ENCODE data around the gene FGFR2.

FGFR2 gene

DNA sequence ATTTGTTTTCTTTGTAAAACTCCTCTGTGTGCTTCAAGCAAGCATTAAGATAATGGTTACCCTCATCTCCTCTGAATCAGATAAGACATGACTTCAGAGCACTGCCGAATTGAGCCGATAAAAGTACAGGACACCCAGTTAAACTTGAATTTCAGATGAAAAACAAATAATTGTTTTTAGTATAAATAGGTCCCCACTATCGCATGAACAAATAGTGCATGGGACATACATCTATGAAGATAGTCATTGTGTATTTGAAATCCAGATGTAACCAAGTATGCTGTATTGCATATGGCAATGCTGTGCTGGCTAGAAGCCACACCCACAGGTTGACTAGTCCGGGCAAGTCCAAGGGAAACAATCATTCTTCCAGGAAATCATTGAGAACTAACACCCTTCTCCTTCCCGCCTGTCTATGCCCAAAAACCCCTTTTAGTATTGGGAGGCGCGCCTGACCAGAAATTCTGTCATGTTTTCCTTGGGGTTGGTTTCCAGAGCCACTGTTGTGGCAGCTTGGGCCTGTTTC, 12.6 kb upstream of the FGFR2 start:
- DNase-seq (ENCODE audit: low read depth, low spot score): no peak

DNA sequence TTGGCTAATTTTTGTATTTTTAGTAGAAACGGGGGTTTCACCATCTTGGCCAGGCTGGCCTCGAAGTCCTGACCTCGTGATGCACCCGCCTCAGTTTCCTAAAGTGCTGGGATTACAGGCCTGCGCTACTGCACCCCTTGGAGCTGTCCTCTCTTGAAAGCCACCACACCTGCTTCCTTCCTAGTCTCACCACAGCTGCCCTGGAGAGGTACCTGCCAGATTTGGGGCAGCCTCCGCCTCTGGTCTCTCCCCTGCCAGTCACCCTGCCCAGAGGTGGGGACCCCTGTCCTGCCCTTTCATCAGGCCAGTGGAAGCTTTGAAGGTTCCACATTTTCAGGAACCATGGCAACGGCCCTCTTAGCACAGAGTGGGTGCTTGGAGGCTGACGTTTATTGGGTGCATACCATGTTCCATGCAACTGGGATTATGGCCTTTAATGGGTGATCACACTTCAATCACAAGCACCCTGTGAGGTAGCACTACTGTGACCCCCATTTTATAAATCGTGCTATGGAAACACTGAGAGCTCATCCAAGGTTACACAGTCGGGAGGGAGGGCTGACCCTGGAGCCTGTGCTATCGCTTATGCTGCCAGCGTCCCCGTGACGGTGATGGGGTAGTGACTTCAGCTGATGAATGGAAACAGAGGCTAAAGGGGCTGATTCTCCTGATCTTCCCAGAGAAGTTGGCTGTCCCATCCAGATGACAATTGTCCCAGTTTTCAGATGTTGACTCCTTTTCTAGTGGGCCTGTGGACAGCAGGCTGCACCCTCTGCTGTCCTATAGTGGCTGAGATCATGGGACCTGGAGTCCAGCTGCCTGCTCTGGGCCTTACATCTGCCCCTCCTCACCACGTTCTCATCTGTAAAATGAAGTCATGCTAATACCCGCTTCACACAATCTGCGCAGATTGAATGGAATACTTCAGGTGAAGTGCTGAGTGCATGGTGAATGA, 11.5 kb upstream of the FGFR2 start:
- DNase-seq (ENCODE audit: low read depth, low spot score): no peak

DNA sequence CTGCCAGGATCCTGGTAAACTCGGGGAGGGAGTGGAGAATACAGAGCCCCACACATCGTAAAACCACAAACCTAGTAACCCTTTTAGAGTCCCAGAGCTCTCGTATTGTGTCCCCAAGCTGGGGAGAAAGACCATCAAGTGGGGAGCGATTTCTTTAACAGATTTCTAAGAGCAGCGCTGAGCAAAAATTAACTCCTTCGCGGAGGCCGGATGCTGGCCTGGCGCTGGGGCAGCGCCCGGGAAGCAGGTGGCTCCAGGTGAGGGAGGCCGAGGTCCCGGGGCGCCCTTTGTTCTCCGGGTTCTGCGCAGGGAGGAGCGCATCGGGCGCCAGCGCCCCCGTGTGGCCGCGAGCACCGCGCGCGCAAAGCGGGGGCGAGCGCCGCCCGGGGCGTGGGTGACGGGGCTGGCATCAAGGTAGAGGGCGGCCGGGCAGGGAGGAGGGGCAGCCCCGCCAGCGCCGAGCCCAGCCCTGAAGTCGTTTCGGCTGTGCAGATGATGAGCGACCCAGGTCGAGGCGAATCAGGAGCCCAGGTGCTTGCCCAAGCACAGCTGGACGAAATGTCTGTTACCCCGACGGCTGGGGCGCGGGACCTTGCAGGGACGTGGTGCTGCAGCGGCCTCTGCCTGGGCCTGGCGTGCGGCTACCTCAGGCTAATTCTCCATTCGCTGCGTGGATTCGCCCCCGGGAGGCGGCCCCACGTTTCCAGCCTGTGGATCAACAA, 10.4 kb upstream of the FGFR2 start:
- no peak for DNase-seq (ENCODE audit: low read depth, low spot score)

DNA sequence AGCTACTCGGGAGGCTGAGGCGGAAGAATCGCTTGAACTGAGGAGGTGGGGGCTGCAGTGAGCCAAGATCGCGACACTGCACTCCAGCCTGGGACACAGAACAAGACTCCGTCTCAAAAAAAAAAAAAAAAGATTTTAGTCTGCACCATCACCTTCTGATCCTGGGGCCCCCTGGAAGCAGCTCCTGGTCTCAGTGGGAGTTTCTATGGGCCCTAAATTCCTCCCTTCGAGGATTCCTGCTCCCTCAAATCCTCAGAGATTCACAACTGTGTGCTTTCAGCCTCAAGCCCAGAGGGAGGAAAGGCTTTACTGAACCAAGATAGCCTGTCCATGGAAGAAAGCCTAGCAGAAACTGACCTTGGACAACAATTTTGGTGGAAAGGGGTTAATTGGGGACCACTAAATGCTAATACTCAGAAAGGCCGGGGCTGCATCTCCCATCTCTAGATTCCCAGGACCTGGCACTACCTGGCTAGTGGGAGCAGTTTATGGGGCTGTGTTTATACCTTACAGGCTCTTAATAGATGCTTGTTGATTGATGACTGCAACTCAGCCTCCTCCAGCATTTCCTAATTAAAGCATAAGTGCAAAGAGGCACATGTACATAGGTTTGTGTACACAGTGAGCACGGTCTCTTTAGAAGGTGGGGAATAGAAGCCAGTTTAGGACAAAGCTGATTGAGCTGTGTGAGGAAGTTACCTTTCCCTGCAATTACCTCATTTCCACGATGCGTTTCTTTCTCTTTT, 9.2 kb upstream of the FGFR2 start:
- no peak for DNase-seq (ENCODE audit: low read depth, low spot score)

DNA sequence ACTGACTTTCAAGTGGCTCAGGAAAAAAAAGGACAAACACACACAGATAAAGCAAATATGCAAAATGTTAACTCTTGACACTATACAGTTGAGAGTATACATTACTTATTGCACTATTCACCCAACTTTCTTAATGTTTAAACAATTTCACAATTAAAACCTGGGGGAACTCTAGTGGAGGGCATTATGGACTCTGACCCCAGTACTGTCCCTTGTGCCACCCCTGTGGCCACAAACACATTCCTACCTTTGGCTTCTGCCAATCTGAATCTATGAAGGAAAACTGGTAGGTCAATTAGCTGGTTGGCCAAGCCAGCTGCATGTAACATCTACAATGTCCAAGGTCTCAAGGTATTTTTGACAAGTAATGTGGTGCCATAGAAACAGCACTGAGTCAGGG, 7.5 kb upstream of the FGFR2 start:
- DNase-seq (ENCODE audit: low read depth, low spot score): no peak

DNA sequence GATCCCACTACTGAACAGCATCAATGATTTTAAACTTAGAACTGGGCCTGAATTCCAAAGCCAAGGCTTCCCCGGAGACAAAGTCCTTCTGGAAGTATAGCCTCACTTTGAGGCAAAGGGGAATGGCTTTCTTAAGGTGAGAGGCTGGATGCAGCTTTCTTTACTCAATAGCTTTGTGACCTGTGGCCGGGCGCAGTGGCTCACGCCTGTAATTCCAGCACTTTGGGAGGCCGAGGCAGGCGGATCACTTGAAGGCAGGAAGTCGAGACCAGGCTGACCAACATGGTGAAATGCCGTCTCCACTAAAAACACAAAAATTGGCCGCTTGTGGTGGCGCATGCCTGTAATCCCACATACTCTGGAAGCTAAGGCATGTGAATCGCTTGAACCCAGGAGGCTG, 3.2 kb upstream of the FGFR2 start:
- no peak for DNase-seq (ENCODE audit: low read depth, low spot score)

DNA sequence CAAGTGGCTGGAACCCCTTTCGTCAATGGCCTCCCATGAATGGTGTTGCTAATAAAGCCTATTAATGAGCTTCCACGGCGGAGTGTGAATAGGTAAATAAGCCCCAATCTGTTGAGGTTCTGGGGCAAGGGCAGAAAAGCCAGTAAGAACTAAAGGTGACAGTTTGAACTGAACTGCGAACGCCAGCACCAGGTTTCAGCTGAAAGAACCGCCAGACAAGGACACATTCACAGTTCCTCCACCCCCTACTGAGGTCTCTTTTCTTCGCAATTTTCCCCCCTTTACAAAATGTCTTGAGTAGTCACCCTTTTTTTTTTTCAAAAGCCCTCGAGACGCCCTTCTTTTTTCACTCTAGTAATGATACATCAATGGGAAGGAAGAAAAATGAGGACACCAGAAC, 2.4 kb upstream of the FGFR2 start:
- DNase-seq (ENCODE audit: low read depth, low spot score): no peak

DNA sequence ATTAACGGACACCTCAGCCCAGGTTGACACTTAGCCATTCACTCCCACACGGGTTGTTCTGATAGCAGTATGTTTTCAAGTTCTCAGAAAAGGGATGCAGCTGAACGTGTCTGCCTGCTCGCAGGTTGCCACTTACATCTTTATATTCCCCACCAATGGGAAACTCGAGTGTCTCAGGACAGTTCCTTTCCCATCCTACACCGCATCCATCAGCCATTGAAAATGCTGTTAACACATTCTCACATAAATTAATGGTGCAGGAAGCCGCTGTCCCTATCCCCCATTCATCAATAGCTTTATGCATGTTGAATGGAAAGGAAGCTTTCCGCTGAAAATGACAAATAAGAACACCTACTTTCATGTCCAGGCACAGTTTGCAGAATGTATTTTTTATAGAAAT, 1.7 kb upstream of the FGFR2 start:
- no peak for DNase-seq (ENCODE audit: low read depth, low spot score)

DNA sequence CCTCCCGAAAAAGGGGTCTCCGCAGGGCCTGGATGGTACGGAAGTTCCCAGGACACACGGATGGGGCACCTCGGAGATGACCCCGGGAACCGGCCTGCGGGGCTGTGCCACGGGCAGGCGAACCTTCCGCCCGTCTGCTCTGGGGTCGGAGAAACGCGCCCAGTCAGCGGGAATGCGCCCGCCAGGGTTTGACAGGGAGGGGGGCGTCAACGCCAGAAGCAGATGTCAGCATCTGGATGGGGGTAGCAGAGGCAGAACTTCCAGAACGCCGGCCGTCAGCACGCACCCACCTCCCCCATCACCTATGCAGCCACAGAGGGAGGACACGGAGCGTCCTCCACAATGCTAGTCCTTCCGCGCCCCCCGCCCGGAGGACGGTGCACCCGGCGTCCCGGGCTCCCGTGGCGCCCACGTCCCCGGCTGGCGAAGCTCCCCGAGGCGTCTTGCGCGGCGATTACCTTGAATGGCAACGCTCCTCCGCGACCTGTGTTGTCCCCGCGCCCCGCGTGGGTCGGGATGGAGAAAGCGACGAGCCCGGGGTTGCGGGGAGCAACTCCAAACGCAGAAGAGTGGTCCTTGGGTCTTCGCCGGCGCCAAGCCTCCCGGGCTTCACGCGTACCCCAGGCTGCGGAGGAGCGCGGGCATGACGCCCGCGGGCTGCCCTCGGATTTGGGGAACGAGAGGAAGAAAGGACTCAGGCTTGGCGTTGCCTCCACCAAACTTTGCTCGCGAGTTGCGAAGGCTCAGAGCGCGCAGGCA, 561 bp downstream of the FGFR2 start:
- DNase-seq (ENCODE audit: low read depth, low spot score): no peak

DNA sequence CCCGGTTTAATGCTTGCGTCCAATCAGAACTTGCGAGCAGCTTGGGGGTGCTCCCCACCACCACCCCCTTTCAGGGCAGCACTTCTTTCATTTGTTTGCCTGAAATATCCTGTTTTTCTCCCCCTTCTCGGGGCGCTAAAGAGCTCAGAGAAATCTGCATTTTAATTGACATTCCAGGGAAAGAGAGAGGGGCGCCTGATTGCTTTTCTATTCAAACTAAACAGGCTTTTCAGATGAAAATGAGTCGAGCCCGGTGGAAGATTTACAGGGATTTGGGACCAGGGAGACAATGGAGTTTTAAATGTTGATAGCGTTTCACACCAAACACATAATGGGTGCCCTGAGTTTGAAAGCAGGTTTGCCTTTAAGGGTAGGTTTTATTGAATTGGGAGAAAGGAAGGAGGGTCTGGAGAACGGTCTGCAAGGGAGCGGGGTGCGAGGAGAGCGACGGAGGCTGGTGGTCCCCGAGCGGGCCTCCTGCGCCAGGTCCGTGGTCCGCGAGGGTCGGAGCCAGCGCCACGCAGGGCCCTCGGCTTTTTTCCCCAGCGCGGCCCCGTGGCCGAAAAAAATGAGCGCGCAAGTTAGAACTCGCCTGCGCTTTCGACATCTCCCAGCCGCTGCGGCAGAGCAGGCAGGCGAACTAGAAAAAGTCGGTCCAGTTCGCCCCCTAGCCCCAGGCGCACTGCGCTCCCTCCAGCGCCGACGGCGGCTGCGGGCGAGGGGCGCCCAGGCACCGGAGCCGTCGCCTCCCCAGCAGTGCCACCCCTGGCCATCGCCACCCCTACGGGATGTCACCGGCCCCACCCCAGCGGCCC, 1.3 kb downstream of the FGFR2 start:
- DNase-seq (ENCODE audit: low read depth, low spot score): no peak

DNA sequence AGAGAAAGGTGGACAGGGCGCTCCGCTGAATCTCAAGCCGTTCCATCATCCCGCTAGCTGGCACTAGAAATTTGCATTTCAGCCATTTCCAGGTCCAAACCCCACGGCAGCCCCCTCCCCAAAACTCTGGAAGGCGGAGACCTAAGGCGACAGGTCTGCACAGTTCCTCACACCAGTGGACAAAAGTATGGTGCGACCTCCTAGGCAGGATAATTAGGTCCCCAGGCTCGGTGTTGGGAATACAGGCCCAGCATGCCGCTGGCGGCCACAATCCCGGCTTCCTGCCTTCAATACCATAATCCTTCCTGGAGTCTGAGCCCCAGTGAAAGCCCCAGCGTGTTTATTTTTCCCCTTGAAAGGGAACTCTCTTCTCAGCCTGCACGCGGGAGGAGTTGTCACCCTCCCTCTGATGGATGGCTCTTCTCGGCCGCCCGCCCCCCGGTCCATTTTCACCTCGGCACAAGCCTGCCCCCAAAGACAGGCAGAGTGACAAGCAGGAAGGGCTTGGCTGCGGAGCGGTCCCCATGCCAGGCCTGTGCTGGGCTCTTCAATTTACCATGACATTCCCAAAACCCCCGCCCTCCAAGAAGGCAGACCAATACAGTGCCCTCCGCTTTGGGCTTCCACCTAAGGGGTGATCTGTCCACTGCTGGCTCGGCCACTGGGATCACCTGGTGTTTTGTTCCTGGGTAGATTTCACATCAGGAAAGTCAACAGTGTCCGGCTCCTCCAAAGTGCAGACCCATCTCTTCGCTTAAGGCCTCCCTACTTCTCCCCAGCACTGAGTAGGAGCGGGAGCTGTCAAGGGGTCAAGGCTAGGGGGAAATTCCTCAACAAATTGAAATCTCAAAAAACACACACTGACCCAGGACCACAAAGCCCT, 2.2 kb downstream of the FGFR2 start:
- DNase-seq (ENCODE audit: low read depth, low spot score): no peak

DNA sequence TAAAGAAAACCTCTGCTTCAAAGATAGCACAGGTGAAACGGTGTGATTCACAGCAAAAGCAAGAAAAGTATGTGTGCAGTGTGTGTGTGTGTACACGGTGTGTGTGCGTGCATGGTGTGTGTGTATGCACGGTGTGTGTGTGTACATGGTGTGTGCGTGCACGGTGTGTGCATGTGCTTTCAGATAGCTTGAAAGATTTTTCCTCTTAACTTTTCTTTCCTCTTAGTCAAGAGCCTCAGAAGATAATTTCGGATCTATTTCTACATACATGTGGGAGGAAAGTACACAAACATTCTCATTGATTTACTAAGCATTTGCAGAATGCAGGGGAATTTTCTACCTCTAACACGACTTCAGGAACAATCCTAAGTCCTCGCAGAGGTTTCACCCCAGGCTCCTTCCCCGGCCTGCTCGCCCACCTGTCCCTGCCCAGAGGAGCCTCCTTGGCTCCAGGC, 2.9 kb downstream of the FGFR2 start:
- no peak for DNase-seq (ENCODE audit: low read depth, low spot score)

DNA sequence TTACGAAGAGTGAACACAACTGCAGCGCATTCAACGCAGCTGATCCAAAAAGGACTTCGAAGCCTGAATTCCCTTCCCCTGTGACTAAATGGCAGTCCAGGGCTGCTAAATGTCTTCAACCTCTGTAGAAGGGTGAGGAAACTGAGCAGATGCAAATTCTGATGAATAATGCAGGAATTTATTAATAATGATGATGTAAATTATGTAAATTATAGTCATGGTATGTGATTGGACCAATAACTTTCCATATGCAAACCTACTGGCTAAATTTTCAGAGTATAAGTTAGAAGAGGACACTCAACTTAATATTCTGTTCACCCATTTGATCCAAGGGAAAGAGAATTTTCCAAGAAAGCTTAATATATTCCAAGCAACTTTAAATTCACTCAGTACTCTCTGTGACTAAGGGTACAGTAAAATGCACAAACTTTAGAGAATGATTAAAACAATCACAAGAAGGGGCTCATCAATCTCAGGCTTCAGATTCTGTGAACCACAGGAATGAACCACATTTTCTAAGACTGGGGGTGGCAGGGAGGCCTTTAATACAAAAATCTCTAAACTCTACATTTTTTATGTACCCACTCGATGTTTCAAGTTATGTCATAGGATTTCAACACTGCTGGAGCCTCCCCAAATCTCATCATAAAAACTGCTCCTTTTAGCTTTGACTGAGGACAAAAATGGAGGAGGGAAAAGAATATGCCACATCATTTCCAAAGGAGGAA, 3.5 kb downstream of the FGFR2 start:
- DNase-seq (ENCODE audit: low read depth, low spot score): no peak

DNA sequence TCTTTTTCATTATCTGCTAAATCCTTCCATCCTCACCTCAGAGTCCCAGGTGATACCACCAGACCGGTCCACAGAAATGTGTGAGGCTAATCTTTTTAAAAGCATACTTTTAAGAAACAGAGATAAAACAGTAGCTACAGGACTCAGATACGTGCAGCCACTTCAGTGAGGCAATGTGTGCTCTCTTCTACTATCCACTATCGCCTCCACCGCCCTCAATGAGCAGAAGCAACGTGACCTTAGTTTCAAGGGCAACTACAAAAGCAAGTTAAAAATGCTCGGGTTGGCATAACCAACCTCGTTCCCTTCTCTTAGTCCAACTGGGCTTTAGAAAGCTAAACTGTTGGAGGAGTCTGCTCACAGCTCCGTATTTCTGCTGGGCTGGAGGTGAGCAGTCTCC, 4.2 kb downstream of the FGFR2 start:
- no peak for DNase-seq (ENCODE audit: low read depth, low spot score)

DNA sequence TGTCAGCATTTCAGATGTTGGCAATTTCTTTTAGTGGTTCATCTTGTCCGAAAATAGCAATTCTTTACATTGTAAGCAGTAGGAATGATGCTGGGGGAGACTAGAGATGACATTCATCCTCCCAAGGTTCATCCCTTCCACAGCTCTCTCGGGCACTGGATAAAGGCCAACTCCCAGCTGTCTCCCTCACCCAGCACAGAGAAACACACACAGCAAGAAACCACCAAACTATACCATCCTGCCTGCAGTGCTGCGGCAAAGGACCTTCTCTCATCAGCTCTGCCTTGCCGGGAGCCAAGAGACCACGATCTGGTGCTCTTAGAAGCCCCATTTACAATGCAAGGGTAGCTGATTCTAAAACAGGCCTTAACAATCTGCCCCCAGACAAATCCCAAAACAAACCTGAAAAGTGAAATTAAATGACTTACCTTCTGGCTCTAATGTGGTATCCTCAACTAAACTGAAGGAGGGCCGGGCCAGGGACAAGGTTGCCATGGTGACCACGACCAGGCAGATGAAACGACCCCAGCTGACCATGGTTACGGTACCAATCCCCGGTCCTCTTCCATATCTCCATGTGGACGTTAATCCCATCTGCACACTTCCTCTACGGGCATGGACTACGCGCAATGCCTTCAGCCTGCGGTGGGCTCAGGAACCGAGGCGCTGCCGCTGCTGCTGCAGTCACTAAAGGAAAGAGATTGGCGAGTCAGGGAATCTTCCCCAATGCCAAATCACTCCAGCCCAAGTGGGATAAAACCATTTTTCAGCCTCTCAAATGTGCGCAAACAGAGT, 4.8 kb downstream of the FGFR2 start:
- no peak for DNase-seq (ENCODE audit: low read depth, low spot score)

DNA sequence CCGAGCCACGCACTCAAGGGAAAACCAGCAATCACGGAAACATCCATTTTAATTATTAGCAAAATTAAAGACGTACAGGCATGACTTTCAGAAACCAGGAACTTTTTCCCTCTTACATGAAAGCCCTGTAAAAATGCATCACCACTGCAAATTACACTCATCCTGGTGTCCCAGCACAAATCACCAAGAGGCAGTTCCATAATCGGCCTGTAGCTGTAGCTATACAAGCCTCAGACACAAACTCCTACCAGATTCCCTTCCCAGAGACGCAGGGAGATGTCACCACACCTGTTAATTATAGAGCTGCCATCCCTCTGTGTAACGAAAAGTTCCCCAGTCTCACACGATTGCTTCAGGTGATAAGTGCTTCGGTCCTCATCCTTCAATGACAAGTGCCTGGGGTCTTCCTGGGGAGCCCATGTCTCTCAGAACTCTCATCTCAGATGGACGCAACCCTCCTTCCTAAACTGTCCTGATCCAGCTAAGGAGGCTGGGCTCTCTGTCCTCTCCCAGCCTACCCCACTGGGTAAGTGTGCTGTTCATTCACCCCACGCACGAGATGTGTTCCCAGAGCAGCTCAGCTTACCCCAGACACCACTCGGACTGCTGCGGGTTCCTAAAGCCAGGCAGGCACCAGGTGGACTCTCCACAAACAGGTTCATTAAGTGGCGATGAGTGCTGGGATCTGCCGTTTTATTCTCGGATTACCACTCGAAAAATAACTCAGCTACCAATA, 5.9 kb downstream of the FGFR2 start:
- DNase-seq (ENCODE audit: low read depth, low spot score): no peak

DNA sequence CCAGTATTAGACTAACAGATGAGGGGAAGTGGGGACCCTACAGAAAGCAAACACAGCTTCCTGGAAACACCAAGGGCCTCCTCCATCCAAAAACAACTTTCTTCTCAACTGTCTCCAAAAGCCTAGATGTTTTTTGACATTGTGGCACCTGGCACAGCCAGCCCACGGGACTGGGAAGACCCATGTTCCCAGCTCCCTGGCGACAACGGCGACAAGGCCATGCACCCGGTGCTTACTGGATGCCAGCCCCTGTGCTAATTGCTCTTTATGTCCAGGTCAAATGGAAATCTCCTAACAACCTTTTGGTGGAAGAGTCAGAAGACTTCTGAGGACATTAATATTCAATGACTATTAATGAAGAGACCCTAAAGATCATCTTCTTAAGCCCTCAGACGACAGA, 7.1 kb downstream of the FGFR2 start:
- no peak for DNase-seq (ENCODE audit: low read depth, low spot score)
